ENCODE results near the gene VTCN1.

DNA sequence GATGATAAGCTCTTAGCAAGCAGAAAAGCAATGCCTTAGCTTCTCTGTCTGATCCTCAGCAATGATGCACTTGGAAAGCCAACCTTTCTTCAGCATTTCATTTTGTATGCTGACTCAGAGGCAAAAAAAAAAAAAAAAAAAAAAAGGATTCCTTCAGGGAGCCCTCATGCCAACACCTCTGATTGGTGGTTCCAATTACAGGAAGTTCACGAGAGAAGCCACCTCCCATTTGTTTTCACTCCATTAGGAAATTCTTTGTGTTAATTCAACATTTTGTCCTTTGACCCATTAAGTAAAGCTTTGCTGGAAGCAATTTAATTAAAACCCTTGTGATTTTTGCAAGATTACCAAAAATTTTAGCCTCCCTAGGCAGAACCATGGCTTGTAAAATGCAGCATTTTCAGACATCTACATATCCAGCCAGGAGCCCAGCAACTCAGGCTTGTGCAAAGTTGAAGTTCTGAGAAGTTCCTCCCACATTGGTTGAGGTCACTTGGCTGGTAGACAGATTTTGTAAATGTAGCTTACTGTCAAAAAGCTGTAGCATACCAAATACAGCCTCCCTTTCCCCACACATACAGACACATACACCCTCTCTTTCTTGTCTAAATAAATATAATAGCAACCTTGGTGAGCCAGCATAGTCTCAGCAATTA is 27.1 kb upstream of the VTCN1 start:
- TF ChIP-seq, protein P1, sequence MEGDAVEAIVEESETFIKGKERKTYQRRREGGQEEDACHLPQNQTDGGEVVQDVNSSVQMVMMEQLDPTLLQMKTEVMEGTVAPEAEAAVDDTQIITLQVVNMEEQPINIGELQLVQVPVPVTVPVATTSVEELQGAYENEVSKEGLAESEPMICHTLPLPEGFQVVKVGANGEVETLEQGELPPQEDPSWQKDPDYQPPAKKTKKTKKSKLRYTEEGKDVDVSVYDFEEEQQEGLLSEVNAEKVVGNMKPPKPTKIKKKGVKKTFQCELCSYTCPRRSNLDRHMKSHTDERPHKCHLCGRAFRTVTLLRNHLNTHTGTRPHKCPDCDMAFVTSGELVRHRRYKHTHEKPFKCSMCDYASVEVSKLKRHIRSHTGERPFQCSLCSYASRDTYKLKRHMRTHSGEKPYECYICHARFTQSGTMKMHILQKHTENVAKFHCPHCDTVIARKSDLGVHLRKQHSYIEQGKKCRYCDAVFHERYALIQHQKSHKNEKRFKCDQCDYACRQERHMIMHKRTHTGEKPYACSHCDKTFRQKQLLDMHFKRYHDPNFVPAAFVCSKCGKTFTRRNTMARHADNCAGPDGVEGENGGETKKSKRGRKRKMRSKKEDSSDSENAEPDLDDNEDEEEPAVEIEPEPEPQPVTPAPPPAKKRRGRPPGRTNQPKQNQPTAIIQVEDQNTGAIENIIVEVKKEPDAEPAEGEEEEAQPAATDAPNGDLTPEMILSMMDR (IDR thresholded peaks at IDR 0.05; ENCODE audit: extremely low read depth in 1 of 2, insufficient read depth in 1 of 2, low read depth in 1 of 2, low read length in 2 of 2), result no peak
- TF ChIP-seq POLR2AphosphoS5 (IDR thresholded peaks at IDR 0.05; ENCODE audit: insufficient read depth, low read depth, low read length) (no peak), POLR2A (IDR thresholded peaks at IDR 0.05; ENCODE audit: low read depth, low read length) (no peak), EZH2 (IDR thresholded peaks at IDR 0.05; ENCODE audit: borderline replicate concordance, low read depth, low read length, severe bottlenecking) (no peak)
